SKM-1 treated with dmso at 0.1 percent for 144 hours (cell line): ENCODE results near the gene SNX3.
"Not testable (repeated sequence)": the region's sequence is repeated elsewhere in the genome, so short reads cannot be mapped to it uniquely, and the experiment has no call there.

Source experiments
- DNase-seq: peaks from one replicate; lab custom pipeline; 2025; ENCODE audit not compliant: unreplicated experiment; lab: John Stamatoyannopoulos, UW

SNX3 gene

DNA sequence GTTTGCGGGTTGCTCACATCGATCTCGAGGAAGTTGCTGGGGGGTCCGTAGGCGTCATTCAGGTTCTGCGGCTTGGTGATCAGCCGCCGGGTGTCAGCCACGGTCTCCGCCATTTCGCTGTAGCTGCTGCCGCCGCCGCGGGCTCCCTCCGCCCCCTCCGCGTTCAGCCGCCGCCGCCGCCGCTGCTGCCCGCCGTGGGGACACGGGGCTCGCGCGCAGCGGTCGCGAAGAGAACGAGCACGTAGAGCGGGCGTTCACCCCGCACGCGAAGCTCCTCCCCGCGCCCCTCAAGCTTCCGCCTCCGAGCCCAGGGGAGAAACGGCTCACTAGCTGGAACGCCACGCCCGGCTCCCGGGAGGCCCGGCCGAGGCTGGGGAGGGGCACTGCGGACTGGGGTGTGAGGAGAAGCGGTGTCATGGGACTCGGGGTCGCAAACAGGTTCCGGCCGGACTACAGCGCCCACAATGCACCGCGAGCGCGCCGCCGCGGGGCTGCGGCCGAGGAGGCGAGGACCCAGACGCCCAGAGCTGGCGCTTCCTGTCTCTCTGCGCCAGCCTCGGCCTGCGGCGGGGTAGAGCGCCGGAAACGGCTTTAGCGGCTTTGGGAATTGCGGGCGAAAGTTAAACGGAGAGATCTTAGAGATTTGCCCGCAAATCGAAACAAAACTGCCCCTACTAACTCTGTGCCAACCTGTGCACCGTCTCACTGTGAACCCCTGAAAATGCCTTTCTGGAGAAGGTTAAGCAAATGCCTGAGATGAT is at the start of gene SNX3:
Gene SNX3, minus strand, starts transcription at position 232 of the 761 bp plus-strand sequence. Its CDS starts 119 bp downstream, at position 113.
- peak; percentile 90 for DNase-seq

DNA sequence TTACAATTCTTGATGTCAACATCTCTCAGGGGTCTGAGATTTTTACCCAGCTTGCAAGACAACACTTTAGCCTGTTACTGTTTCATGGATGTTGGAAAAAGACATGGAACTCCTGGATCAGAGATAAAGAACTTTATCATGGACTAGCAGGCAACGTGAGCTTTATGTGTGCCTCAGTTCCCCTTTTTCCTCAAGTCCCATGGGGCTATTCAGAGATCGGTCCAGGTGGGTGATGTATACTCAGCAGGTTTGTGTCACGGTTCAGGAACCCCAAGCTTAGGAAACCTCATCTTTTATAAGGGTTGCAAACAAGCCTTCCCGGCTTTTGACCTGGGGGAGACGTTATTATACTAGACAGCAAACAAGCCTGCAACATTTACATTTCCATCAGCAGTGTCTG is 49.0 kb upstream of the SNX3 start:
- DNase-seq = no peak

DNA sequence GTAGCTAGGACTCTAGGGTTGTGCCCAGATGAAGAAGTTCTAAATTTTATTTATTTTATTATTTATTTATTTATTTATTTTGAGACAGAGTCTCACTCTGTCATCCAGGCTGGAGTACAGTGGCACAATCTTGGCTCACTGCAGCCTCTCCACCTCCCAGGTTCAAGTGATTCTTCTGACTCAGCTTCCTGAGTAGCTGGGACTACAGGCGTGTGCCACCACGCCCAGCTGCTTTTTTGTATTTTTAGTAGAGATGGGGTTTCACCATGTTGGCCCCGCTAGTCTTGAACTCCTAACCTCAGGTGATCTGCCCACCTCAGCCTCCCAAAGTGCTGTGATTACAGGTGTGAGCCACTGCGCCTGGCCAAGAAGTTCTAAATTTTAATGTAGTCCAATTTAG is 47.8 kb upstream of the SNX3 start:
- DNase-seq = not testable (repeated sequence)

DNA sequence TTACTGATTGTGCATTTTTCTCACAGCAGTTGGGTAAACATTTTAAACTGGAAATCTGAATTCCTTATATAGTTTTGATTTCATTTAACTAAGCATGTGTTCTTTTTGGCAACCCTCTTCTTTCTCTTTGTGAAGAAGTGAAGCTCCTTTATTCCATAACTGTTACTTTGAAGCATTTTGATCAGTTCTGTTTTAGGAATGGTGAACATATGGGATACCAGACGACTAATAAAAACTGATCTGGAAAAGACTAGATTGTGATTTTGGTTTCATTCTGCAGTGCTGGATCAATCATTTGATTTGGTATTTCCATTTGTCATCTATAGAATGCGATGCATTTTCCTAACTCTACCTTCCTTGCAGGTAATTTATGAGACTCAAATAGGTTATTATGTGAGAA is 43.8 kb upstream of the SNX3 start:
- DNase-seq = no peak

DNA sequence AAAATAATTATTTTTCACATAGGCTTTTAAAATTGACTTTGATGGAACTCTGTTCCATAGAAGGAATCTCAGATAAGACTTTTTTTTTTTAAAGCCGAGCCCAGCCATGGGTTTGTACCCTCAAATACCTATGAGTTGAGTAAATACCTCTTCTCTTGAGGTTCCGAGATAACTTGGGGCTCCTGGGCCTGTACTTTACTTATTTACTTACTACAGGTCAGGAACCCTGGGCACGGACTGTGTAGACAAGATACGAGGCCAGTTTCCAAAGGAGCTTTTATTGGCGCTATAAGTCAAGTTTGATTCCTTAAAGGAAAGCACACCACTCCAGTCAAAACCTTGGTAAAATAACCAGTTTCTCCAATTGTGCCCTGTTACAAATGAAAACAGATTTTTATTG is 41.5 kb upstream of the SNX3 start:
- no peak for DNase-seq

DNA sequence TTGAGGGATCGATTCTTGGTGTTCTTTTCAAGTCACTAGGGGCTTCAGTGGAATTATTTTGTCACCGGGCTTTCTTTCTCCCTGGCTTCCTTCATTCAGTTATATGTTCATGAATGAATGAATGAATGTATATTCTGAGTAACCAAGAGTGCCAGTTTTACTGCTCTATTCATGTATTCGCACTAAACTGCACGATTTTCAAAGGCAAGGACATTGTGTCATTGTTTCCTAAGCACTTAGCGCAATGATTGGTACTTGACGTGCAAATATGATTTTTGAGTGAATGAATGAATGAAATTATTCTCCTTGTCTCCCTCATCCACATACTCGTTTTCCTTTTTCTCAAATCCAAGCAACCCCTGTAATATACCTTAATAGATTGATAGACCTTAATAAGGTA is 34.8 kb upstream of the SNX3 start:
- no peak for DNase-seq

DNA sequence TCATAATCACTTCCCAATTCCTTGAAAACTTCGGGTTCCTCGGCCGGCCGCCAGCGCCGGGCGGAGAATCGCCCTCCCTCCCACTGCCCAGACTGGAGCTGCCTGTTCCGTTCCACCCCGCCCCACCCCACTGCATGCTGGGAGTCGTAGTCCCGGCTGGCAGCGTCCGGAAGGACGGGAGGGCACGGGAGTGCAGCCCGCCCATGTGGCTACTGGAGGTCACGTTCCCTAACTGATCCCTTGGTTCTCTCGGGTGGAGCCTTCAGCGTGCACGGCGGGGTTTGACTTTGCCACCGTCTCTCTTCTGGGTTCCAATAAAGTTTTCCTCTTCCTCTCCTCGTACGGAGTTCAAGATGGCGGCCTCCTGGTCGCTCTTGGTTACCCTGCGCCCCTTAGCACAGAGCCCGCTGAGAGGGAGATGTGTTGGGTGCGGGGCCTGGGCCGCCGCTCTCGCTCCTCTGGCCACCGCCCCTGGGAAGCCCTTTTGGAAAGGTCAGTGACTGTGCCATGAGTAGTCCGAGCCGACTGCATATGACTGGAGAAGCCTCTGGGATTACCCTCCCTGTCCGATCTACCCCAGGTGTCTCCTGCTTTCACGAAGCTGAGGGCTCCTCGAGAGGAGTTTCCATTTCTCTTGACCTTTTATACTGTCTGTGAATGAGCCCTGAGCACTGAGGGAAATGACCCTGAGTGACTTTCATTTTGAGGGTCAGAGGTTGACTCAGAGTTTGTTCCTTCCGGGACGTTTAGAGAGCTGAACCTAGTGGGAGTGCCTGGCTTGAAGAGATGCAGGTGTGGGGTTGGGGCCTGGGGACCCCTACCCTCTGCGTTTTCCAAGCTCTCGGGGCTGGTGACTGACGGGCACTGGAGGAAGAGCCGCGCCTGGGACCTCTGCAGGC is 34.1 kb upstream of the SNX3 start, which contains the start of gene AFG1L:
Gene AFG1L, plus strand, starts transcription at position 328 of the 899 bp plus-strand sequence. Its CDS starts 26 bp downstream, at position 354.
- peak; percentile 87 for DNase-seq

DNA sequence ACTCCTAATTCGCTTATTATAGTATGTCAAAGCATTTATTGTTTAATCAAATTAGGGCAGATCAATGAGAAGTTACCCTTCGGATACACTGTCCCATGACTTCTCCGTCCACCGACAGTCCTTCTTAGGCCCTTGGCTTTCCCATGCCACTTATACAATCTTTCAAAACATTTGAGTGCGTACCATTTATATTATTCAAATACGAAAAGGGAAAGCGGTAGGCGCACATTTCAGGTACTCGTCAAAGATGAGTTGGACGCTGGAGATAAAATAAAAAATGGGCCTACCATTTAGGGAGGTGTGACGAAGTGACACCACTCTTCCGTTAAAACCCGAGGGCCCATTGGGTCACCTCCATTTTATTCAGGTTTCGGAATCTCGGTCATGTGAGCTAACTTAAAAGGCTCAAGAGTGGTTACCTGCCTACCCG is 33.5 kb upstream of the SNX3 start:
- DNase-seq = no peak

DNA sequence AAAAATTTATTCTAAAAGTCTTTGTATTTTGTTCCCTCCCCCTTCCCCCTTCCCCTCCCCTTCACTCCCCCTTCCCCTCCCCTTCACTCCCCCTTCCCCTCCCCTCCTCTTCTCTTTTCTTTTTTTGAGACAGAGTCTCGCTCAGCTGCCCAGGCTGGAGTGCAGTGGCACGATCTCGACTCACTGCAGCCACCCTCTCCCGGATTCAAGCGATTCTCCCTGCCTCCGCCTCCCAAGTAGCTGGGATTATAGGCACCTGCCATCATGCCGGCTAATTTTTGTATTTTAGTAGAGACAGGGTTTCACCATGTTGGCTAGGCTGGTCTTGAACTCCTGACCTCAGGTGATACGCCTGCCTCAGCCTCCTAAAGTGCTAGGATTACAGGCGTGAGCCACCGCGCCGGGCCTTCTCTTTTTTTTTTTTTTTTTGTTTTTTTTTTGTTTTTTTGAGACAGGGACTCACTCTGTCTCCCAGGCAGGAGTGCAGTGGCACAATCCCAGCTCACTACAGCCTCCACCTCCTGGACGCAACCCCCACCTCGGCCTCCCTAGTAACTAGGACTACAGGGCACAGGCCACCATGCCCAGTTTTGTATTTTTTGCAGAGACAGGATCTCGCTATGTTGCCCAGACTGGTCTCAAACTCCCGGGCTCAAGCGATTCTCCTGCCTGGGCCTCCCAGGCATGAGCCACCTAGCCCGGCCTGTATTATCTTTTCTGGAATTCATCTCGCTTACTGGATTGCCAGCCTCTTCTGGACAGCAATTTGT is 32.9 kb upstream of the SNX3 start:
- DNase-seq = no peak

DNA sequence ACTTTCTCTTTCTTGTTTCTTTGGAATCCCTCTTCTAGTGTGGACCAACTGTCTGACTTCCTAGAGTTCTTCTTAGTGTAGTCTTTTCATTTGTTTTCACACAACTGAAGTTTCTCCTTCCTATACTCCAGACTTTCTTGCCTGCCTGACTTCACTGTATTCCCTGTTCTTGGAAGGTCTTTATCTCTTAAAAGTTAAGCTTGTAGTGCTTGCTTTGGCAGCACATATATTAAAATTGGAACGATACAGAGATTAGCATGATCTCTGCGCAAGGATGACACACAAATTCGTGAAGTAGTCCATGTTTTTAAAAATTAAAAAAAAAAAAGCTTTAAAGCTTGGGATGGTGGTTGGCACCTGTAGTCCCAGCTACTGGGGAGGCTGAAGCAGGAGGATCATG is 31.7 kb upstream of the SNX3 start:
- not testable (repeated sequence) for DNase-seq

DNA sequence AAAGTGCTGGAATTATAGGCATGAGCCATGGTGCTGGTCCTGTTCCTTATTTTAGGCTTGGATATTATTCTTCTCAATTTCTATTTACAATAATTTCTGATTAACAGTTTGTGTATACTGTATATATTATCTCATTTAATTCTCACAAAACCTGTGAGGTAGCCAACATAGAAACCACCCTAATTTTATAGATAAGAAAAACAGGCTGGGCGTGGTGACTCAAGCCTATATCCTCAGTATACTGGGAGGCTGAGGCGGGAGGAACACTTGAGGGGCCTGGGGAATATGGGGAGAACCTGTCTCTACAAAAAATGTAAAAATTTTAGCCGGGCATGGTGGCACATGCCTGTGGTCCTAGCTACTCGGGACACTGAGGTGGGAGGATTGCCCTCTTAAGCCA is 30.3 kb upstream of the SNX3 start:
- DNase-seq = no peak

DNA sequence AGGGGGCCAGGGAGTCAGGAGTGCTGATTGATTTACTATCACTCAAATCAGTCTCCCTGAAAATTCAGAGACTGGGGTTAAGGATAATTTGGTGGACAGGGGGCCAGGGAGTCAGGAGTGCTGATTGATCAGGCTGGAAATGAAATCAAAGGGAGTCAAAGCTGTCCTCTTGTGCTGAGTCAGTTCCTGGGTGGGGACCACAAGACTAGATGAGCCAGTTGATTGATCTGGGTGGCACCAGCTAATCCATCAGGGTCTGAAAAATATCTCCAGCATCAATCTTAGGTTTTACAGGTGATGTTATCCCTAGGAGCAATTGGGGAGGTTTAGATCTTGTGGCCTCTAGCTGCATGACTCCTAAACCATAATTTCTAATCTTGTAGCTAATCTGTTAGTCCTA is 27.9 kb upstream of the SNX3 start:
- no peak for DNase-seq

DNA sequence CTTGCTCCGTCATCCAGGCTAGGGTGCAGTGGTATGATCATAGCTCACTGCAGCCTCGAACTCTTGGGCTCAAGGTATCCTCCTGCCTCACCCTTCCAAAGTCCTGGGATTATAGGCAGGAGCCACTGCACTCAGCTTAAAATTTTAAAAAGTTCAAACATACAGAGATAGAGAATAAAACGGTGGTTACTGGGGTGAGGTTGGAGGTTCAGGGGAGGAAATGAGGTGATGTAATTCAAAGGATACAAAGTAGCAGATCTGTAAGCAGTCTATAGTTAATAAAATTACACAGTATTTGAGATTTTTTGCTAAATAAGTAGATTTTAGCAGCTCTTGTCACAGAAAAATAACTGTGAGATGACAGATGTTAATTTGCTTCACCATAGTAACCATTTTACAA is 26.5 kb upstream of the SNX3 start:
- no peak for DNase-seq

DNA sequence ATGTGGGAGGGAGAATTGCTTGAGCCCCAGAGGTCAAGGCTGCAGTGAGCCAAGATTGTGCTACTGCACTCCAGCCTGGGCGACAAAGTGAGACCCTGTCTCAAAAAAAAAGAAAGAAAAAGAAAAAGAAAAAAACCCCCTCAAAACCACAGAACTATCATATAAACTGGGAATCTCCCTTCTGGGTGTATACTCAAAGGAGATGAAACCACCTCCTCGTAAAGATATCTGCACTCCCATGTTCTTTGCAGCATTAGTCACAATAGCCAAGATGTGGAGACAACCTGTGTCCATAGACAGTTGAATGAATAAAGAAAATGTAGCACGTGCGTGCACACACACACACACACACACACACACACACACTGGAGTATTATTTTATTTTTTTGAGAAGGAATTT is 25.5 kb upstream of the SNX3 start:
- DNase-seq = no peak

DNA sequence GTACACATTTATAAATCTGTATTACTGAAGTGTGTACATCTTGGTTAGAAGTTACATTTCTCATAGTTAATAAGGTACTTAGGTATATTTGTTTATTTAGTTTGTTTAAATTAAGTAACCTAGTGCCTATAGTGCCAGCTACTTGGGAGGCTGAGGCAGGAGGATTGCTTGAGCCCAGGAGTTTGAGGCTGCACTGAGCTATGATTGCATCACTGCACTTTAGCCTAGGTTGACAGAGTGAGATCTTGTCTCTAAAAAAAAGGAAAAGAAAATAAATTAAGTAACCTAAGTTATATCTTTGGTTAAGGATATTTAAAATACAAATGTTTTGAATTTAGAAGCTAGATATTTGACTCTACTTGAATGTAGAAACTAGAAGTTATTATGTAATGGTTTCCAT is 24.5 kb upstream of the SNX3 start:
- DNase-seq = no peak

DNA sequence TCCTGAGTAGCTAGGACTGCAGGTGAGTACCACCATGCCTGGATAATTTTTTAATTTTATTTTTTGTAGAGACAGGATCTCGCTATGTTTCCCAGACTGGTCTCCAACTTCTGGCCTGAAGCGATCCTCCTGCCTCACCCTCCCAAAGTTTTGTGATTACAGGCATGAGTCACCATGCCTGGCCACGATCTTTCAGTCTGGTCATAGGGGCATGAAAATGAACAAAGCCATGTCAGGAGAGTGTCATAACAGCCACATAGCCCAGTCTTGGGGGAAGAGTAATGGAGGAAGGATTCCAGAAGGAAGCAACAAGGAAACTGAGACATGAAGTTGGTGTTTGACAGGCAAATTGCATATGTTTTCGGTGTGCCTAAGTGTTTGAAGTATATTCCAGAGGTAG is 17.0 kb upstream of the SNX3 start:
- DNase-seq = no peak

DNA sequence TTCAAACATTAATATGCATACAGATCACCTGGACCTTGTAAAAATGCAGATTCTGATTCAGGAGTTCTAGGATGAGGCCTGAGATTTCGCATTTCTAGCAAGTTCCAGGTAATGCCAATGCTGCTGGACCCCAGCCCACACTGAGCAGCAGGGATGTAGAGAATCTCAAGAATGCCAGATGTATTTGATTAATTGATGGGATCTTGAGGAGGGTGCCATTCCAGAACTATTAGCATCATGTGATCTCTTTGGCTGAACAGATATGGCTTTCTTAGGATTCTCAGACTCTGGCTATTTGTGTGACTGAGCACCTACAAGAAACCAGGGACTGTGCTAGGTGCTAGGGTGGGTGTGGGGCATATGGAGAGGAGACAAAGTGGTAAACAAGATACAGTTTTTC is 16.5 kb upstream of the SNX3 start:
- no peak for DNase-seq

DNA sequence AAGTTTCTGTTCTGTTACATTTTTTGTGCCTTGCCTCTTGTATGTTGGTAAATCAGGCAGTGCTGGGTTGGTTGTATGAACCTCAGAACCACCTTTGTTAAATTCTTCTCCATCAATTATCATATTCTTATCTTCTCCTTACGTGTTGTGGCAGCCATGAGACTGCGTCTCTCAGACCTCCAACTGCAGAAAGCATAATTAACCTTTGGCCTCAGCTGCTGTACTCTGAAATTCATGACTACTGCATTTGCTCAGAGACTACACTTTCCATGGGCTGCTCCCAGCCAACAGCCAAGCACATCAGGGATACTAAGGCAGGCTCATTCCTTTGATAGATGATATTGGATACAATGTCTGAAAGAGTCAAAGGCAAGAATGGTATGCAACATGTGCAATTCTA is 15.1 kb upstream of the SNX3 start:
- DNase-seq = no peak

DNA sequence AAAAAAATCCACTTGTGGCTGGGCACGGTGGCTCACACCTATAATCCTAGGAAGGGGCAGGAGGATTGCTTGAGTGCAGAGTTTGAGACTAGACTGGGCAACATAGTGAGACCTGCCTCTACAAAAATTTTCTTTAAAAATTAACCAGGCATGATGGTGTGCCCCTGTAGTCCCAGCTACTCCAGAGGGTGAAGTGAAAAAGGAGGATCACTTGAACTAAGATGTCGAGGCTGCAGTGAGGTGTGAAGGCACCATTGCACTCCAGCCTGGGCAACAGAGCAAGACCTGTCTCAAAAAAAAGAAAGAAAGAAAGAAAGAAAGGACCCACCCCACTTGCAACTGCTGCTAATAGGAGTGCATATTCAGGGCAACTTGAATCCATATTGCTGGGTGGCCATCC is 13.7 kb upstream of the SNX3 start:
- DNase-seq = no peak

DNA sequence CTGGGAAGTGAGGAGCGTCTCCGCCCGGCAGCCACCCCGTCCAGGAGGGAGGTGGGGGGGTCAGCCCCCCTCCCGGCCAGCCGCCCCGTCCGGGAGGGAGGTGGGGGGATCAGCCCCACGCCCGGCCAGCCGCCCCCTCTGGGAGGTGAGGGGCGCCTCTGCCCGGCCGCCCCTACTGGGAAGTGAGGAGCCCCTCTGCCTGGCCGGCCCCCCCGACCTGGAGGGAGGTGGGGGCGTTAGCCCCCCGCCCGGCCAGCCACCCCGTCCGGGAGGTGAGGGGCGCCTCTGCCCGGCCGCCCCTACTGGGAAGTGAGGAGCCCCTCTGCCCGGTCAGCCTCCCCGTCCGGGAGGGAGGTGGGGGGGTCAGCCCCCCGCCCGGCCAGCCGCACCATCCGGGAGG is 9.1 kb upstream of the SNX3 start:
- DNase-seq = not testable (repeated sequence)

DNA sequence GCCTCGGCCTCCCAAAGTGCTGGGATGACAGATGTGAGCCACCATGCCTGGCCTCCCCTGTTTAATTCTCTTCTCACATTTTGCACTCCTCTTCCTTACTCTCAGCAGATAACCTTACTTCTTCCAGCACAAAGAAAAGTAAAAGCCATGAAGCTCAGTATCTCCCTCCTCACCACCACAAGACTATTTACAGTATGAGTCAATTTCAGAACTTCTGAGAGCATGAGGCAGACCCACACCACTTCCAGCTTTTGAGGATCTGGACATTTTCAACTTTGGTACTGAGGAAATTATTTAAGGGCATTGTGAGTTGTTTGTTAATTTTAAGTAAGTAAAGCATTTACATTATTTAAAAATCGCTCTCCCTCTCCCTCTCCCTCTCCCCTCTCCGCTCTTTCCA is 8.0 kb upstream of the SNX3 start:
- DNase-seq = no peak
